BJ (cell line): ENCODE data around the gene BCAS3. TPM values are rescaled to one million over a fixed set of nuclear protein-coding genes. Genes with fewer than 3 reads are reported as not detected.
"Not testable (repeated sequence)": the region's sequence is repeated elsewhere in the genome, so short reads cannot be mapped to it uniquely, and the experiment has no call there.

Source experiments
- CTCF ChIA-PET: fragments of 350-600 bp; formaldehyde crosslinking; extraction: SDS; loops from one replicate; lab custom pipeline; 2021; ENCODE audit warnings: antibody characterized with exemption, inconsistent platforms; lab: Yijun Ruan, JAX
- POLR2A ChIA-PET: fragments of 300-600 bp; sonication (Branson Sonifier 250); formaldehyde crosslinking; extraction: SDS; loops from one replicate; lab custom pipeline; 2021; ENCODE audit warnings: antibody characterized with exemption; lab: Charles Lee
- DNase-seq: peaks from one replicate; pipeline ENCODE4 v3.0.0-alpha.2; 2011; ENCODE audit warnings: low read depth
- H3K27me3 ChIP-seq: 2 replicates; pipeline ENCODE4 v1.6.0; 2011; ENCODE audit warnings: low read length; ENCODE audit not compliant: control insufficient read depth, insufficient read depth
- H3K36me3 ChIP-seq: 2 replicates; pipeline ENCODE4 v1.5.1; 2011; ENCODE audit warnings: low read length; ENCODE audit not compliant: control insufficient read depth, insufficient read depth
- H3K4me3 ChIP-seq: 2 replicates; pipeline ENCODE4 v1.5.1; 2011; ENCODE audit warnings: low read depth, mild to moderate bottlenecking, control low read depth, low read length
- polyA plus RNA-seq: library from polyadenylated mRNA; depleted of rRNA; stranded (reverse); fragments of >200 nt; gene quantifications from 2 replicates; pipeline ENCODE4 v1.2.3, GENCODE V29; 2011
- TF ChIP-seq, protein P1 (sequence below): IDR thresholded peaks from 2 replicates; pipeline ENCODE4 v1.5.1; 2011; ENCODE audit warnings: low read depth, mild to moderate bottlenecking, control low read depth, inconsistent platforms, low read length, moderate library complexity; ENCODE audit not compliant: insufficient read depth

The BCAS3 gene
- polyA plus RNA-seq, 1 experiment, result 19.5 TPM

GRCh38 chr17:60671482-60671881, 6.2 kb upstream of the BCAS3 start:
- no peak for DNase-seq
- TF ChIP-seq, protein P1, sequence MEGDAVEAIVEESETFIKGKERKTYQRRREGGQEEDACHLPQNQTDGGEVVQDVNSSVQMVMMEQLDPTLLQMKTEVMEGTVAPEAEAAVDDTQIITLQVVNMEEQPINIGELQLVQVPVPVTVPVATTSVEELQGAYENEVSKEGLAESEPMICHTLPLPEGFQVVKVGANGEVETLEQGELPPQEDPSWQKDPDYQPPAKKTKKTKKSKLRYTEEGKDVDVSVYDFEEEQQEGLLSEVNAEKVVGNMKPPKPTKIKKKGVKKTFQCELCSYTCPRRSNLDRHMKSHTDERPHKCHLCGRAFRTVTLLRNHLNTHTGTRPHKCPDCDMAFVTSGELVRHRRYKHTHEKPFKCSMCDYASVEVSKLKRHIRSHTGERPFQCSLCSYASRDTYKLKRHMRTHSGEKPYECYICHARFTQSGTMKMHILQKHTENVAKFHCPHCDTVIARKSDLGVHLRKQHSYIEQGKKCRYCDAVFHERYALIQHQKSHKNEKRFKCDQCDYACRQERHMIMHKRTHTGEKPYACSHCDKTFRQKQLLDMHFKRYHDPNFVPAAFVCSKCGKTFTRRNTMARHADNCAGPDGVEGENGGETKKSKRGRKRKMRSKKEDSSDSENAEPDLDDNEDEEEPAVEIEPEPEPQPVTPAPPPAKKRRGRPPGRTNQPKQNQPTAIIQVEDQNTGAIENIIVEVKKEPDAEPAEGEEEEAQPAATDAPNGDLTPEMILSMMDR, result no peak
- no peaks in the 10 kb centered on the region for H3K36me3 ChIP-seq
- ChIA-PET CTCF (no interaction called here), POLR2A (no interaction called here)
- H3K27me3 ChIP-seq, result no peaks in the 10 kb centered on the region
- H3K4me3 ChIP-seq, result peak overlapping the region; percentile 23

GRCh38 chr17:60674637-60675036, 3.0 kb upstream of the BCAS3 start:
- H3K36me3 ChIP-seq, H3K27me3 ChIP-seq, DNase-seq, H3K4me3 ChIP-seq, POLR2A ChIA-PET: not testable (repeated sequence)
- CTCF ChIA-PET, result interaction anchor here (1.6 kb wide), 1 partner anchor 33 kb away, joined by 4 read pairs; no protein-coding TSS in a partner anchor

- ChIA-PET POLR2A (no interaction called here), CTCF (interaction anchor here (0.9 kb wide), 1 partner anchor 9 kb away, joined by 4 read pairs; no protein-coding TSS in a partner anchor)
- no peak for DNase-seq
- H3K4me3 ChIP-seq, result no peak overlapping the region
- H3K27me3 ChIP-seq, result no peaks in the 10 kb centered on the region
- TF ChIP-seq, protein P1, result no peak
- no peaks in the 10 kb centered on the region for H3K36me3 ChIP-seq
These were observed 1.7 kb upstream of the BCAS3 start for GRCh38 chr17:60675997-60676396.

GRCh38 chr17:60676758-60677307, 818 bp upstream of the BCAS3 start:
- peak overlapping the region; percentile 96 for H3K4me3 ChIP-seq
- CTCF ChIA-PET, result no interaction called here

DNA sequence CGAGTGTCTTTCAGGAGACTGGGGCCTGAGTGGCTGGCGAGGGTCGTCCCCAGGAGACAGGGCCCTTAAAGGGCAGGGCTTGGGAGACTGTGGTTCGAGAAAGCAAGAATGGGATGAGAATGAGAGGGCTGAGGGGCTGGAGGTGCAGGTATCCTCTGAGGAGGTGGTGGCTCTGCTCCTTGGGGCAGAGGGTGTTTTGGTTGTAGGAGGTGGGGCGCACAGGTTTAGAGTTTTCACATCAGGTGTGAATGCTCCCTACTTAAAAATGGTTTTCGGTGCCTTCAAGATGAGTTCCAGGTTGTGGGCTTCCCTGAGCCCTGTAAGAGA, 430 bp downstream of the BCAS3 start:
- Histone ChIP-seq H3K27me3 (no peaks in the 10 kb centered on the region), H3K4me3 (peak overlapping the region; percentile 96), H3K36me3 (no peaks in the 10 kb centered on the region)
- ChIA-PET CTCF (no interaction called here), POLR2A (no interaction called here)
- TF ChIP-seq, protein P1, result no peak
- no peak for DNase-seq

More at GRCh38 chr17:60676758-60677307, 818 bp upstream of the BCAS3 start:
- POLR2A ChIA-PET, result interaction anchor here (0.8 kb wide), 1 partner anchor 77 kb away, joined by 4 read pairs; the partner anchor contains the start of gene PPM1D
- Histone ChIP-seq H3K27me3 (no peaks in the 10 kb centered on the region), H3K36me3 (no peaks in the 10 kb centered on the region)
- TF ChIP-seq, protein P1, result no peak
- no peak for DNase-seq

DNA sequence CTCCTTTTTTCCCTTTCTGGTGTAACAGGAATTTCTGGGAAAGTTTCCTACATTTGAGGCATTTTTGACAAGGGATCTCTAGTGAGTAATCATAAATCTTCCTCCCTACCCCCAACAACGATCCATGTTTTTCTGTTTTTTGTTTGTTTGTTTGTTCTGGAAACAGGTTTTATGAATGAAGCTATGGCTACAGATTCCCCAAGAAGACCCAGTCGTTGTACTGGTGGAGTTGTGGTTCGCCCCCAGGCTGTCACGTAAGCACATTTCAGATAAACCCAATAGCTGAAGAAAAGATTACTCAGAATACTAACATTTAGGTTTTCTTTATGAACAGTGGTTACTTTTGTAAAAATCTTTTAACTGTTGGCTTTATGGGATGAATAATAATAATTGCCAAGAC, 1.6 kb downstream of the BCAS3 start:
- POLR2A ChIA-PET, result no interaction called here
- H3K27me3 ChIP-seq, result no peaks in the 10 kb centered on the region
- CTCF ChIA-PET, result interaction anchor here (1.1 kb wide), 1 partner anchor 10 kb away, joined by 3 read pairs; no protein-coding TSS in a partner anchor
- TF ChIP-seq, protein P1, result no peak
- H3K4me3 ChIP-seq, result no peak overlapping the region
- no peak for DNase-seq
- no peaks in the 10 kb centered on the region for H3K36me3 ChIP-seq
